ENCODE measurements around the gene COL11A2.

GRCh38 chr6:33195304-33196165, 3.3 kb upstream of the COL11A2 start:
- TF ChIP-seq CTCF (IDR thresholded peaks at IDR 0.05) (no peak), POLR2A (IDR thresholded peaks at IDR 0.05) (no peak)
